PC-9 (cell line): ENCODE results near the gene TMEM116. TPM values are rescaled to one million over a fixed set of nuclear protein-coding genes. Genes with fewer than 3 reads are reported as not detected.
A peak's percentile ranks its signal among the peaks of the same experiment; 100 is the strongest.

ENCODE experiments used
- BruUV-seq: library from RNA; stranded (reverse); fragments of 400-500 nt; replicated peaks from 2 replicates; lab custom pipeline; 2021; lab: Mats Ljungman, UMichigan
- CTCF ChIA-PET: fragments of 300-600 bp; sonication (Branson Sonifier 250); formaldehyde crosslinking; loops from one replicate; lab custom pipeline; 2022; ENCODE audit warnings: antibody characterized with exemption; lab: Charles Lee
- POLR2A ChIA-PET: fragments of 300-600 bp; sonication (Branson Sonifier 250); formaldehyde crosslinking; loops from one replicate; lab custom pipeline; 2022; ENCODE audit warnings: antibody characterized with exemption; ENCODE audit not compliant: unreplicated experiment; lab: Charles Lee
- DNase-seq, 2 experiments: peaks; one replicate each; pipeline versions ENCODE4 v3.0.0 to v3.0.0-alpha.2; 2015 to 2022; ENCODE audit warnings: mixed read lengths in 1 of 2
- H2AFZ ChIP-seq: fragments of 200-600 bp; sonication (generic); 2 replicates; pipeline ENCODE4 v1.8.1; 2017; ENCODE audit warnings: antibody characterized with exemption
- H3F3A ChIP-seq: fragments of 200-600 bp; sonication (generic); 2 replicates; pipeline ENCODE4 v1.8.1; 2017; ENCODE audit warnings: antibody characterized with exemption, mild to moderate bottlenecking, low read depth; ENCODE audit not compliant: insufficient read depth
- H3K27ac ChIP-seq: fragments of 200-600 bp; sonication (generic); 2 replicates; pipeline ENCODE4 v1.6.1; 2016; ENCODE audit warnings: mixed run types
- H3K27me3 ChIP-seq: fragments of 200-600 bp; sonication (generic); 2 replicates; pipeline ENCODE4 v1.6.1; 2016; ENCODE audit warnings: low read depth, mixed run types; ENCODE audit not compliant: insufficient read depth
- H3K36me3 ChIP-seq: fragments of 200-600 bp; sonication (generic); 2 replicates; pipeline ENCODE4 v1.6.1; 2016; ENCODE audit warnings: low read depth, mixed run types
- H3K4me1 ChIP-seq: fragments of 200-600 bp; sonication (generic); replicated peaks from 2 replicates; pipeline ENCODE4 v1.6.1; 2016; ENCODE audit warnings: mixed run types; ENCODE audit not compliant: insufficient read depth
- H3K4me2 ChIP-seq: fragments of 200-600 bp; sonication (generic); 2 replicates; pipeline ENCODE4 v1.6.1; 2017; ENCODE audit warnings: mixed run types
- H3K4me3 ChIP-seq: fragments of 200-600 bp; sonication (generic); 2 replicates; pipeline ENCODE4 v1.6.1; 2016; ENCODE audit warnings: mixed run types
- H3K79me2 ChIP-seq: fragments of 200-600 bp; sonication (generic); 2 replicates; pipeline ENCODE4 v1.6.1; 2017; ENCODE audit warnings: low read depth, mixed run types
- H3K9me2 ChIP-seq: fragments of 200-600 bp; sonication (generic); 2 replicates; pipeline ENCODE4 v1.8.1; 2017; ENCODE audit warnings: mild to moderate bottlenecking; ENCODE audit not compliant: insufficient read depth
- H3K9me3 ChIP-seq: fragments of 200-600 bp; sonication (generic); 2 replicates; pipeline ENCODE4 v1.8.1; 2016; ENCODE audit warnings: low read depth; ENCODE audit not compliant: insufficient read depth
- H4K20me1 ChIP-seq: fragments of 200-600 bp; sonication (generic); 2 replicates; pipeline ENCODE4 v1.8.1; 2017; ENCODE audit not compliant: insufficient read depth
- EZH2 ChIP-seq: fragments of 200-600 bp; sonication (generic); IDR thresholded peaks from 2 replicates; pipeline ENCODE4 v1.8.0; 2017; ENCODE audit warnings: antibody characterized with exemption, low read depth
- intact Hi-C: fragments of 100-400 bp; cut with micrococcal nuclease; formaldehyde crosslinking; loops from one replicate; pipeline ENCODE4 v1.10.0; 2022; ENCODE audit not compliant: unreplicated experiment
- total RNA-seq: library from RNA; stranded (reverse); gene quantifications from 2 replicates; pipeline ENCODE4 v1.2.3, GENCODE V29; 2021
- TF ChIP-seq, protein P1 (sequence below): fragments of 200-600 bp; sonication (generic); conservative IDR thresholded peaks from 2 replicates; pipeline ENCODE4 v1.6.1; 2017; ENCODE audit warnings: mixed run types, antibody characterized with exemption, mild to moderate bottlenecking, moderate library complexity

The TMEM116 gene
- total RNA-seq, 1 experiment from 2014 or later, result 21.9 TPM

DNA sequence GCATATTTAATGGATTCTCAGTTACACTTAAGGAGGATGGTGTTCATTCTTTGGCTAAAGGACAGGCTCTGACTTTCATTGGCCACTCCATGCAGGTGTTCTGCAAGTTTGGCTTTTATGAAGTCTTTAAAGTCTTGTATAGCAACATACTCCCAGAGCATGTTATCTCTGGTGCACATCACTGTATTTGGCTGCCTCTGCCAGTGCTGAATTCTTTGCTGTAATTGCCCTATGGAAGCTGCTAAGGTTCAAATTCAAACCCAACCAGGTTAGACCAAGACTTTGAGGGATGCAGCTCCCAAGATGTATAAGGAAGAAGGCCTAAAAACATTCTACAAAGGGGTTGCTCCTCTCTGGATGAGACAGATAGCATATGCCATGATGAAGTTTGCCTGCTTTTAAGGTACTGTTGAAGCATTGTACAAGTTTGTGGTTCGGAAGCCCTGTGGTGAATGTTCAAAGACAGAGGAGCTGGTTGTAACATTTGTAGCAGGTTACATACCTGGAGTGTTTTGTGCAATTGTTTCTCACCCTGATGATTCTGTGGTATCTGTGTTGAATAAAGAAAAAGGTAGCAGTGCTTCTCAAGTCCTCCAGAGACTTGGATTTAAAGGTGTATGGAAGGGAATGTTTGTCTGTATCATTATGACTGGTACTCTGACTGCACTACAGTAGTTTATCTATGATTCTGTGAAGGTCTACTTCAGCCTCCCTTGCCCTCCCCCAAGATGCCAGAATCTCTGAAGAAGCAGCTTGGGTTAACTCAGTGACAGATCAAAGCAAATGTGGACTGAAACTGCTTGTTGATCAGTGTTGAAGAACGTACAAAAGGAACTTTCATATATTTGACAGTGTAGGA lies 19.4 kb downstream of the TMEM116 start:
- Histone ChIP-seq H2AFZ (no peak overlapping the region), H3K9me2 (no peaks in the 10 kb centered on the region)
- CTCF ChIA-PET, result no interaction called here

DNA sequence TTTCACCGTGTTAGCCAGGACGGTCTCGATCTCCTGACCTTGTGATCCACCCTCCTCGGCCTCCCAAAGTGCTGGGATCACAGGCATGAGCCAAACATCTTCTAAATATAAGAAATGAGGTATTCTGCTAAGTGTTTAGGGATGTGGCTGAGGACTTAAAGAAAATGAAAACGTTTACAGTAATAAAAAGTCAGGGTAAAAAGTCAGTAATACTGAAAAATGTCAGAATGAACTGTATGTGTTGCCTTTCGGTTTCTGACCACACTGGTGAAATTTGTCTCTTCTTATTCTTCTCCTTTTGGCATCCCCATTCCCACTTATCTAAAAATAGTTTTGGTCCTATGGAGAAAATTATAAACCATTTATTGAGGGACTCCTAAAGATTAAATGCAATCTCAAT lies 20.5 kb downstream of the TMEM116 start:
- H3K27me3 ChIP-seq, result no peaks in the 10 kb centered on the region
- BruUV-seq, result no TSS peak
- H3K79me2 ChIP-seq, result no peaks in the 10 kb centered on the region
- H2AFZ ChIP-seq, result no peak overlapping the region
- peaks cover 11% of the 10 kb centered on the region for H3F3A ChIP-seq
- no peak overlapping the region for H3K4me3 ChIP-seq
- TF ChIP-seq EZH2, result no peak
- TF ChIP-seq, protein P1, sequence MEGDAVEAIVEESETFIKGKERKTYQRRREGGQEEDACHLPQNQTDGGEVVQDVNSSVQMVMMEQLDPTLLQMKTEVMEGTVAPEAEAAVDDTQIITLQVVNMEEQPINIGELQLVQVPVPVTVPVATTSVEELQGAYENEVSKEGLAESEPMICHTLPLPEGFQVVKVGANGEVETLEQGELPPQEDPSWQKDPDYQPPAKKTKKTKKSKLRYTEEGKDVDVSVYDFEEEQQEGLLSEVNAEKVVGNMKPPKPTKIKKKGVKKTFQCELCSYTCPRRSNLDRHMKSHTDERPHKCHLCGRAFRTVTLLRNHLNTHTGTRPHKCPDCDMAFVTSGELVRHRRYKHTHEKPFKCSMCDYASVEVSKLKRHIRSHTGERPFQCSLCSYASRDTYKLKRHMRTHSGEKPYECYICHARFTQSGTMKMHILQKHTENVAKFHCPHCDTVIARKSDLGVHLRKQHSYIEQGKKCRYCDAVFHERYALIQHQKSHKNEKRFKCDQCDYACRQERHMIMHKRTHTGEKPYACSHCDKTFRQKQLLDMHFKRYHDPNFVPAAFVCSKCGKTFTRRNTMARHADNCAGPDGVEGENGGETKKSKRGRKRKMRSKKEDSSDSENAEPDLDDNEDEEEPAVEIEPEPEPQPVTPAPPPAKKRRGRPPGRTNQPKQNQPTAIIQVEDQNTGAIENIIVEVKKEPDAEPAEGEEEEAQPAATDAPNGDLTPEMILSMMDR, result no peak
- intact Hi-C loops, result no loop called here
- H3K9me3 ChIP-seq, result no peaks in the 10 kb centered on the region
- ChIA-PET CTCF (no interaction called here), POLR2A (no interaction called here)
- no peaks in the 10 kb centered on the region for H3K9me2 ChIP-seq
- H4K20me1 ChIP-seq, result no peaks in the 10 kb centered on the region
- DNase-seq, result no peak
- no peak overlapping the region for H3K27ac ChIP-seq
- peaks cover 21% of the 10 kb centered on the region for H3K4me1 ChIP-seq
- H3K36me3 ChIP-seq, result no peaks in the 10 kb centered on the region
- H3K4me2 ChIP-seq, result no peak overlapping the region

More for the DNA sequence above, 19.4 kb downstream of the TMEM116 start:
- intact Hi-C loops, result no loop called here
- Histone ChIP-seq H3K4me2 (peak overlapping the region; percentile 62; the same call in 1 of the 2 replicates), H3K27me3 (no peaks in the 10 kb centered on the region), H3K4me3 (no peak overlapping the region), H3K4me1 (peaks cover 21% of the 10 kb centered on the region), H3K27ac (peak overlapping the region; percentile 45; the same call in 1 of the 2 replicates), H3K9me3 (no peaks in the 10 kb centered on the region), H3F3A (peaks cover 11% of the 10 kb centered on the region), H3K36me3 (no peaks in the 10 kb centered on the region), H4K20me1 (no peaks in the 10 kb centered on the region), H3K79me2 (no peaks in the 10 kb centered on the region)
- POLR2A ChIA-PET, result no interaction called here
- no peak for TF ChIP-seq EZH2
- TF ChIP-seq, protein P1, result no peak
- DNase-seq, result no peak
- no TSS peak for BruUV-seq

- H3K9me2 ChIP-seq, result no peaks in the 10 kb centered on the region
- no peak overlapping the region for H2AFZ ChIP-seq
- no TSS peak for BruUV-seq
- H3K36me3 ChIP-seq, result no peaks in the 10 kb centered on the region
- TF ChIP-seq, protein P1, result no peak
- TF ChIP-seq EZH2, result no peak
- H3K4me3 ChIP-seq, result no peak overlapping the region
- POLR2A ChIA-PET, result no interaction called here
- H3K27ac ChIP-seq, result no peak overlapping the region
- no peaks in the 10 kb centered on the region for H3K79me2 ChIP-seq
- CTCF ChIA-PET, result no interaction called here
- intact Hi-C loops, result no loop called here
- peaks cover 11% of the 10 kb centered on the region for H3F3A ChIP-seq
- no peaks in the 10 kb centered on the region for H4K20me1 ChIP-seq
- no peaks in the 10 kb centered on the region for H3K27me3 ChIP-seq
- no peak for DNase-seq
- no peaks in the 10 kb centered on the region for H3K9me3 ChIP-seq
- peaks cover 21% of the 10 kb centered on the region for H3K4me1 ChIP-seq
- H3K4me2 ChIP-seq, result no peak overlapping the region
Observed at GRCh38 chr12:111991946-111992345, 21.0 kb downstream of the TMEM116 start.
